Stimulated activated CD4-positive, alpha-beta T cell treated with anti-CD3 and anti-CD28 coated beads, Interleukin-1b, Interleukin-23, amount 100 ng/mL, for 4 hours (primary cell): Measurements from ENCODE around the gene LMBRD1.
A peak's percentile ranks its signal among the peaks of the same experiment; 100 is the strongest.
"Not testable (repeated sequence)": the region's sequence is repeated elsewhere in the genome, so short reads cannot be mapped to it uniquely, and the experiment has no call there.

ENCODE experiments used
- DNase-seq, 2 donors: peaks; one replicate each; pipeline ENCODE4 v3.0.0-alpha.2; 2020; ENCODE audit warnings: low read depth in 2 of 2

LMBRD1 gene

GRCh38 chr6:69796642-69797390 lies at the start of gene LMBRD1:
LMBRD1 (minus strand) TSS chr6:69797010; CDS start chr6:69796881, 129 bp downstream.
- peak; percentile 99 to 100 for DNase-seq

DNA sequence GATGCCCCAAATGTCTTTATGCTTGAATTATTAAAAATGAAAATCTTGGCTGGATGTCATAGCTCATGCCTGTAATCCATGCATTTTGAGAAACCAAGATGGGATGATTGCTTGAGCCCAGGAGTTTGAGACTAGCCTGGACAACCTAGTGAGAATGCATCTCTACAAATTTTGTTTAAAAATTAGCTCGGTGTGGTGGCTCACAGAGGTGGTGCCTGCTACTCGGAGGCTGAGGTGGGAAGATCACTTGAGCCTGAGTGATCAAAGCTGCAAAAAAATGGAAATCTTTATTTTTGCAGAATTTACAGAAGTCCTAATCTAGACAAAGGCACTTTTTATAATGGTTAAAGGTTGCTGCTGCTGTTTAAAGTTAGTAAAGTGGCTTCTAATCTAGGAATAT lies 49.5 kb upstream of the LMBRD1 start:
- no peak for DNase-seq

DNA sequence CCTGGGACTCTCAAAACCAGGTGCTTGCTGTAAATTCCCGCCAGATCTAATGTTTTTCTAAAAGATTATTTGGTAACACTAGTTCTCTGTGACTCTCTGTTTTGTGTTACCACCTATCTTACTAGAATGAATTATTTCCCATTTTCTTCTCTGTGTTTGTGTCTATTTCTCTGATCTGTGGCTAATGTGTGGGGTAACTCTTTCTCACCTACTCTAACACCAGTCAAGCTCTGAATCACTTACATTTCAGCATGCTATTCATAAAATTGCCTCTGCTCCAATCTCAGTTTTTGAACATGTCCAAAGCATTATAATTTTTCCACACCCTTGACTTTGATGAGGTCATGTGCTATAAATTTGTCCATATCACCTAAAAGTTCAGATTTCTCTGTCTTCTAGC lies 46.4 kb upstream of the LMBRD1 start:
- DNase-seq = no peak

GRCh38 chr6:69841862-69842261 lies 45.1 kb upstream of the LMBRD1 start:
- no peak for DNase-seq

GRCh38 chr6:69835414-69836179 lies 38.8 kb upstream of the LMBRD1 start:
- no peak for DNase-seq

DNA sequence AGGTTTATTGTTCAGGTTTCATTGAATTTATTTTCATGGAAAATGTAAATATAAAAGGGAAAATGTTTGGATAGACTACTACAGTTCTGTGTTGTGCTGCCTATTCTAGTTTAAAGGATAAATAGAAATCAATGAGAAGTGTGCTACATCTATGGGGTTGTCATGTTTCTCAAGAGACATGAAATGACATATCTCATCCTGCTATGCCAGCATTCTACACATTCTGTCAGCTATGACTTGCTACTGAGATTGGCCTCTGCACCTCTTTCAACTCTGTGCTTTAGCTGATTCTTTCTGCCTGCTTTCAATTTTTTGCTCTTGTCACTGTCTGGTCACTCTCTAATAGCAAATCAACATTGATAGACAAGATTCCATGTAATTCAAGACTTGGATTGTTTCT lies 35.7 kb upstream of the LMBRD1 start:
- no peak for DNase-seq

GRCh38 chr6:69827276-69827893 lies 30.6 kb upstream of the LMBRD1 start:
- DNase-seq = no peak

DNA sequence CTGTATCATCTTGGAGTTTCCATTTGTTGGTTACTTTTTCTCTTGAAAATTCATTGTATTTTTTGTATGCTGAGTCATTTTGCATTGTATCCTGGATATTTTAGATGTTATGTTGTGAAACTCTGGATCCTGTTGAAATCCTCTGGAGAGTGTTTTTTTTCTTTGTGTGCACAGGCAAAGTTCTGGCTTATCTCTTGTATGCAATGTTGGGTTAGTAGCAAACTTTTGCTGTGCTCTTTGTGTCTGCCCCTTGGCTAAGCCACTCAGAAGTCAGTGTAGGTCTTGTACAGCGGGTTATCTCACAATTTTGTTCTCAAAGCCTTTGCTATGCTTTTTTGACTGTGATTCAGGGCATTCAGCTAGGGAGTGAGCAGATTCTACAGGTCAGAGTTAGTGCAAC lies 29.1 kb upstream of the LMBRD1 start:
- no peak for DNase-seq

DNA sequence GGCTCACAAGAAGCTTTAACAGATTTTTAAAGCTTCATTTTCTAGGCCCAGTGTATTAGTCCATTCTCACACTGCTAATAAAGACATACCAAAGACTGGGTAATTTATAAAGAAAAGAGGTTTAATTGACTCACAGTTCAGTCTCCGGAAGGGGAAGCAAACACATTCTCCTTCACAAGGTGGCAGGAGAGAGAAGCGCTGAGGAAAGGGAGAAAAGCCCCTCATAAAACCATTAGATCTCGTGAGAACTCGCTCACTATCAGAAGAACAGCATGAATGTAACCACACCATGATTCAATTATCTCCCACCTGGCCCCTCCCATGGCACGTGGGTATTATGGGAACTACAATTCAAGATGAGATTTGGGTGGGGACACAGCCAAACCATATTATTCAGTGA lies 27.5 kb upstream of the LMBRD1 start:
- not testable (repeated sequence) for DNase-seq

DNA sequence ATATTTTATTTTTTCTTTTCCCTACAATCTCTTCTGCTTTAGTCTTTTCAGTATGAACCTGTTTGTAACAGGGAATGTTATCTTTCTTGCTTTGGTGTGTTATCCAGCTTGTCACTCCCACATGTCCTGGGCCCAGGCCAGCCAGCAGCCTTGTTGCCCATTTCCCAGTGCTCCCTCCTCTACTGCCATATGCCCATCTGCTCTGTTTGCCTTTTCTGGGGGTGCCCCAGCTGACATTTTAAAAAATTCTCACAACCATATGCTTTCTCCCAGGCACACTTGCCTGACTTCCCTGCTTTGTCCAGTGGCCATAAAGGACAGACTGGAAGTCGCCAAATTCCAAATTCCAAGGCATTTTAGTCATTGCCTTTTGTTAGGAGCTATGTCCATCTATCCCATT lies 23.6 kb upstream of the LMBRD1 start:
- DNase-seq = no peak

- DNase-seq = no peak
These were observed 23.2 kb upstream of the LMBRD1 start for GRCh38 chr6:69820018-69820417.

GRCh38 chr6:69819138-69819537 lies 22.3 kb upstream of the LMBRD1 start:
- DNase-seq = no peak

- DNase-seq = no peak
These were observed 21.6 kb upstream of the LMBRD1 start for GRCh38 chr6:69818223-69818930.

DNA sequence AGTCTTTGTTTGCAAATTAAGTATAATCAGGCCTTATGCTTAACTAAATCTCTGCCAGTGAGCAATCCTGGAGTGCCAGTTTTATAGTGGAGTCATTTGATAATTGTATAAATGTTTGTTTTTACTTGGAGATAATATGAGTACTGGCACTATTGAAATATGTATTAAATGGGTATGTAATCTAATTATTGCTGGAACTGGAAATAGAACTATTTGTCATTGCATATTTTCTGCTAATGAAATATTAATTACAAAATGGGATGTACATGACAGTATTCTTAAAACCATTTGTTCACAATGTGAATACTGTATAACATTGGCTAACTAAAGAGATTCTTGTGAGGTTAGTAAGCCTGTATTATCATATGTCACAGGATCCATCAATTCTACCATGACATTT lies 20.5 kb upstream of the LMBRD1 start:
- DNase-seq = no peak

DNA sequence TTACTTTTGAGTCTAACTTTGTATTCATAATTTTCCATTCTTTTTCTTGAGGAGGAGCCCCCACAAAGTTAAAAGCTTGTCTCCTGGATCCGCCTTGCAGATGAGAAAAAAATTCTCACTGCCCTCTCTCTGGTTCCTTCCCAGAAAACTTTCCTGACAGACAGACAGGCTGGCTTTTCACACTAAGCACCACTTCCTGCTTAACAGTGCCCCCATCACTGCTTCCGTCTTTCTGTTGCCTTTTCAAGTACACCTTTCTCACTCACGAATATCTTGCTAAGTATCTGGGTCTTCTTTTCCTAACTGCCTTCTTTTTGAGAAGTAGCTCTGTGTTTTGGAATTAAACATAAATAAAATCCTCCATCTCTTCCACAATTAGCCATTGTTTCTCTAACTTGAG lies 19.8 kb upstream of the LMBRD1 start:
- no peak for DNase-seq

- no peak for DNase-seq
These were observed 19.2 kb upstream of the LMBRD1 start for GRCh38 chr6:69816026-69816425.

- DNase-seq = no peak
These were observed 16.7 kb upstream of the LMBRD1 start for GRCh38 chr6:69813508-69813907.

DNA sequence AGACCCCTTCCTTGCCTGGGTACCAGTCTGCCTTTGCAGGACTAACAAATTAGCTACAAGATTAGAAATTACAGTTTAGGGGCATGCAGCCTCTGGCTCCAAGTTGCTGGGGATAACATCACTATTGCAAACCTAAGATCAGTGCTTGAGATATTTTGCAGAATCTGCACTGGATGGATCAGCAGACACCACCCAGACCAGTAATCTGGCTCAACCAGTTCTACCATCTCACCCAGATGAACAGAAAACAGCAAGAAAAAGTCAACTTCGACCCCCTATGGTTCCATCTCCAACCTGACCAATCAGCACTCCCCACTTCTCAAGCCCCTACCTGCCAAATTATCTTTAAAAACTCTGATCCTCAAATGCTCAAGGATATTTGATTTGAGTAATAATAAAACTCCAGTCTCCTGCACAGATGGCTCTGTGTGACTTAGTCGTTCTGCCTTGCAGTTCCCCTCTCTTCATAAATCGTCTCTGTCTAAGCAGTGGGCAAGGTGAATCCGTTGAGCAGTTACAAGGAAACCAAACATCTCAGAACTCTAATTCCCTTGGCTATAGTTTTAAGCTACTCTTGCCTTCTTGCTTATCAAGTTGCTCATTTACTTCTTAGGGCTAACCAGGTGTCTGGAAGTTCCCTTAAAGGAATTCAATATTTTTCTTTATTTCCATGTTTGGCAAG lies 16.1 kb upstream of the LMBRD1 start:
- no peak for DNase-seq

DNA sequence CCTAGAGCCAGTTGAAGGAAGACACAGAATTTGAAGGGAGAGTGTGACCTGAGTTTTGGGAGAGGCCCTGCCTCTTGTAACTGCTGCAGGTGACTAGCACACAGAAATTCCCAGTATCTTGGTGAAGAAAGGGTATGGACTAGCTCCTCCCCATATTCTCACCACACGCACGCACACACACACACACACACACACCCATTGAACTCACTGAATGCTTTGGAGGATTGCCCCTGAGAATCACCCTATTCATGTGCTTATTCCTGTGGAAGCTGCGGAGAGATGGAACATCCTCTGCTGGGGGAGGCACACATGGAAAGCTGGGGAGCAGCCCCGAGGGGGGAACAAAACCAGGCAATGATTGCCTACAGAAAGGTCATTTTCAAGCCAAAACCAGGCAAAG lies 6.2 kb upstream of the LMBRD1 start:
- no peak for DNase-seq

DNA sequence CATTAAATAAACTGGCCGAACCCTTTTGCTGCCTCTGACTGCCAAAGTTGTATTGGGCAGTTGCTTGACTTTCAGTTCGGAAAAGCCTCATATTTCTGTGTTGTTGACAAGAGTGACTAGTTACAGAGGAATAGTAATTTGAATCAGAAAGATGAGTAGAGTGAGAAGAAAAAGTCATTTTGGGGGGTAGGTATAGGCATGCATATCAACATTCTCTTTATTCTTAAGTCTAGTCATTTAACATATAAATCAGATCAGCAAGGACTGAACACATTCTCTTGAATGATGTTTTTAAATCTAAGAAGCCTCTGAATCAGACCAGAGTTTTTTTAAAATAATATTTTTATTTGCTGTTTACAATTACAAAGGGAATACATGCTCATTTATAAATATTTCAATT lies 4.9 kb upstream of the LMBRD1 start:
- DNase-seq = no peak

GRCh38 chr6:69801225-69801624 lies 4.4 kb upstream of the LMBRD1 start:
- DNase-seq = no peak

DNA sequence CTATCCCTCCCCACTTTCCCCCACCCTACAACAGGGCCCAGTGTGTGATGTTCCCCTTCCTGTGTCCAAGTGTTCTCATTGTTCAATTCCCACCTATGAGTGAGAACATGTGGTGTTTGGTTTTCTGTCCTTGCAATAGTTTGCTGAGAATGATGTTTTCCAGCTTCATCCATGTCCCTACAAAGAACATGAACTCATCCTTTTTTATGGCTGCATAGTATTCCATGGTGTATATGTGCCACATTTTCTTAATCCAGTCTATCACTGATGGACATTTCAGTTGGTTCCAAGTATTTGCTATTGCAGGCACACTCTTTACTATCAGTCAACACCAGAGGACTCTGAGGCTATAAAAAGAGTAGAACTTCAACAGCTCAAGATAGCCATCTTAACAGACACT lies 2.0 kb upstream of the LMBRD1 start:
- not testable (repeated sequence) for DNase-seq
